H9 (cell line): ENCODE results near the gene GNAO1. TPM values are rescaled to one million over a fixed set of nuclear protein-coding genes. Genes with fewer than 3 reads are reported as not detected.

Experiments
- DNase-seq: peaks from one replicate; pipeline ENCODE4 v3.0.0-alpha.2; 2017
- H2AFZ ChIP-seq: one replicate; pipeline ENCODE4 v1.6.1; 2013; ENCODE audit warnings: mild to moderate bottlenecking, low read length, control low read depth, moderate library complexity
- H2AK5ac ChIP-seq: 2 replicates; pipeline ENCODE4 v1.6.1; 2013; ENCODE audit warnings: low read length, control low read depth, mixed read lengths; ENCODE audit not compliant: insufficient read length
- H2BK120ac ChIP-seq: one replicate; pipeline ENCODE4 v1.6.1; 2013; ENCODE audit warnings: low read depth, mild to moderate bottlenecking, low read length, control low read depth, inconsistent platforms; ENCODE audit not compliant: poor library complexity, severe bottlenecking
- H2BK12ac ChIP-seq: 2 replicates; pipeline ENCODE4 v1.6.1; 2013; ENCODE audit warnings: low read length, control low read depth, mixed read lengths, low read depth; ENCODE audit not compliant: insufficient read length
- H2BK15ac ChIP-seq: 2 replicates; pipeline ENCODE4 v1.6.1; 2013; ENCODE audit warnings: low read depth, low read length, control low read depth
- H2BK20ac ChIP-seq: one replicate; pipeline ENCODE4 v1.6.1; 2013; ENCODE audit warnings: low read depth, mild to moderate bottlenecking, low read length, control low read depth, inconsistent platforms; ENCODE audit not compliant: poor library complexity, severe bottlenecking
- H2BK5ac ChIP-seq: 2 replicates; pipeline ENCODE4 v1.6.1; 2013; ENCODE audit warnings: low read length, control low read depth, mixed read lengths; ENCODE audit not compliant: insufficient read length
- H3K14ac ChIP-seq: 2 replicates; pipeline ENCODE4 v1.6.1; 2013; ENCODE audit warnings: low read length, control low read depth; ENCODE audit not compliant: insufficient read depth
- H3K18ac ChIP-seq: 2 replicates; pipeline ENCODE4 v1.6.1; 2013; ENCODE audit warnings: low read depth, mild to moderate bottlenecking, mixed read lengths, low read length, control low read depth; ENCODE audit not compliant: insufficient read length
- H3K23ac ChIP-seq: 2 replicates; pipeline ENCODE4 v1.6.1; 2013; ENCODE audit warnings: low read length, control low read depth, mixed read lengths, low read depth; ENCODE audit not compliant: insufficient read length
- H3K23me2 ChIP-seq: 2 replicates; pipeline ENCODE4 v1.6.1; 2013; ENCODE audit warnings: low read depth, mild to moderate bottlenecking, mixed read lengths, low read length, control low read depth; ENCODE audit not compliant: insufficient read length, poor library complexity, severe bottlenecking
- H3K27ac ChIP-seq: 2 replicates; pipeline ENCODE4 v1.5.1; 2013; ENCODE audit warnings: low read length, control low read depth, mixed read lengths, low read depth; ENCODE audit not compliant: insufficient read length
- H3K27me3 ChIP-seq: 2 replicates; pipeline ENCODE4 v1.6.1; 2013; ENCODE audit warnings: low read length, control low read depth, inconsistent platforms; ENCODE audit not compliant: insufficient read depth
- H3K4ac ChIP-seq: 2 replicates; pipeline ENCODE4 v1.6.1; 2013; ENCODE audit warnings: low read depth, mild to moderate bottlenecking, control low read depth, inconsistent platforms, low read length, moderate library complexity
- H3K4me1 ChIP-seq: 2 replicates; pipeline ENCODE4 v1.6.1; 2013; ENCODE audit warnings: low read length, control low read depth, inconsistent platforms; ENCODE audit not compliant: insufficient read depth
- H3K4me2 ChIP-seq: 2 replicates; pipeline ENCODE4 v1.6.1; 2013; ENCODE audit warnings: low read length, control low read depth, mixed read lengths; ENCODE audit not compliant: insufficient read length, insufficient read depth
- H3K56ac ChIP-seq: 2 replicates; pipeline ENCODE4 v1.6.1; 2013; ENCODE audit warnings: low read depth, mild to moderate bottlenecking, mixed read lengths, low read length, control low read depth; ENCODE audit not compliant: insufficient read length
- H3K79me1 ChIP-seq: 2 replicates; pipeline ENCODE4 v1.6.1; 2013; ENCODE audit warnings: low read depth, mild to moderate bottlenecking, moderate library complexity, low read length, control low read depth, inconsistent platforms; ENCODE audit not compliant: insufficient read depth, poor library complexity, severe bottlenecking
- H3K79me2 ChIP-seq: 2 replicates; pipeline ENCODE4 v1.6.1; 2013; ENCODE audit warnings: low read length, control low read depth, inconsistent platforms; ENCODE audit not compliant: insufficient read depth
- H3K9ac ChIP-seq: 2 replicates; pipeline ENCODE4 v1.6.1; 2013; ENCODE audit warnings: low read length, control low read depth, mixed read lengths; ENCODE audit not compliant: insufficient read length; ENCODE audit errors: extremely low read depth
- H3K9me3 ChIP-seq: one replicate; pipeline ENCODE4 v1.6.1; 2013; ENCODE audit warnings: low read depth, low read length, inconsistent platforms; ENCODE audit not compliant: control insufficient read depth
- H3T11ph ChIP-seq: one replicate; pipeline ENCODE4 v1.6.1; 2013; ENCODE audit warnings: mild to moderate bottlenecking, low read length, control low read depth, inconsistent platforms
- H4K20me1 ChIP-seq: one replicate; pipeline ENCODE4 v1.6.1; 2013; ENCODE audit not compliant: control insufficient read depth, insufficient read length, insufficient read depth
- H4K5ac ChIP-seq: 2 replicates; pipeline ENCODE4 v1.6.1; 2013; ENCODE audit warnings: low read depth, mild to moderate bottlenecking, mixed read lengths, low read length, control low read depth; ENCODE audit not compliant: insufficient read length
- H4K8ac ChIP-seq: replicated peaks from 2 replicates; pipeline ENCODE4 v1.6.1; 2013; ENCODE audit warnings: low read length, control low read depth, mixed read lengths, low read depth; ENCODE audit not compliant: insufficient read length
- H4K91ac ChIP-seq: 2 replicates; pipeline ENCODE4 v1.6.1; 2013; ENCODE audit warnings: low read depth, mild to moderate bottlenecking, moderate library complexity, mixed read lengths, low read length, control low read depth; ENCODE audit not compliant: insufficient read length
- H3K27ac Mint-ChIP-seq, 3 experiments: 2 replicates in 2 of 3; 3 replicates in 1 of 3; pipeline ENCODE4 v1.8.0; 2020 to 2021; ENCODE audit warnings: mixed read lengths in 3 of 3, mild to moderate bottlenecking in 1 of 3, moderate library complexity in 1 of 3
- H3K27me3 Mint-ChIP-seq: 2 replicates; pipeline ENCODE4 v1.8.0; 2021; ENCODE audit warnings: low read depth, mild to moderate bottlenecking, moderate library complexity, mixed read lengths
- H3K36me3 Mint-ChIP-seq, 3 experiments: 2 replicates in 2 of 3; 3 replicates in 1 of 3; pipeline ENCODE4 v1.8.0; 2020 to 2021; ENCODE audit warnings: low read depth in 3 of 3, mixed read lengths in 3 of 3; ENCODE audit not compliant: insufficient read depth in 1 of 3
- H3K4me1 Mint-ChIP-seq, 2 experiments: 2 replicates each; pipeline ENCODE4 v1.8.0; 2020; ENCODE audit warnings: mixed read lengths in 2 of 2
- H3K4me3 Mint-ChIP-seq, 2 experiments: 2 replicates in 1 of 2; 3 replicates in 1 of 2; pipeline ENCODE4 v1.8.0; 2020 to 2021; ENCODE audit warnings: mild to moderate bottlenecking in 2 of 2, mixed read lengths in 2 of 2, moderate library complexity in 1 of 2
- H3K9me3 Mint-ChIP-seq, 2 experiments: 2 replicates in 1 of 2; 3 replicates in 1 of 2; pipeline ENCODE4 v1.8.0; 2020; ENCODE audit warnings: mild to moderate bottlenecking in 2 of 2, mixed read lengths in 2 of 2, moderate library complexity in 1 of 2
- WGBS: extraction: QIAGEN DNeasy Blood & Tissue Kit; methylation state at CpG from one replicate; pipeline ENCODE4 v1.1.7; 2013; ENCODE audit warnings: missing lambda C conversion rate, low lambda C conversion rate, mixed read lengths; ENCODE audit not compliant: insufficient read length; ENCODE audit errors: extremely low coverage; 5-methylcytosine and 5-hydroxymethylcytosine counted together
- total RNA-seq: library from RNA; stranded (reverse); gene quantifications from 2 replicates; pipeline ENCODE4 v1.2.1, GENCODE V29; 2021
- TF ChIP-seq, protein P1 (sequence below): fragments of 200-600 bp; sonication (generic); conservative IDR thresholded peaks from 3 replicates; pipeline ENCODE4 v1.8.0; 2021; ENCODE audit warnings: antibody characterized with exemption, mild to moderate bottlenecking

Gene GNAO1
- total RNA-seq, 1 experiment from 2014 or later, result 16.9 TPM

DNA sequence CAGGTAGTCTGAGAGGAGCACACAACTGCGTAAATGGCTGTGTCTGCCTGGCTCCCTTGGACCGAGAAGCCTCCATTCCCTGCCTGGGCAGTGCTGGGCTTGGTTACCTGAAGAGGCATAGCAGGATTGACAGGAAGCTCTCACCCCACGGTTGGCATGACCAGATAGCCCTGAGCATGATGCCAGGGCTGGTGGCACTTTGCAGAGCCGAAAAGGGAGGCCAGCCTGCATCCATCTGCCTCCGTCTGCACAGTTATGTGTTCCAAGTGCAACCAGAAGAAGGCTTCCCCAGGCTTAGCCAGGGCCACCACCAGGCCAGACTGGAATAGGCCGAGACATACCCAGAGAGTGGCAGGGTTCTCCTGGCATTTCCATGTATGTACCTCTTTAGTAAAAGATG lies 36.6 kb downstream of the GNAO1 start:
- H4K91ac ChIP-seq, result no peak overlapping the region
- no peak overlapping the region for H3K23ac ChIP-seq
- H4K8ac ChIP-seq, result no peak overlapping the region
- no peak overlapping the region for H2AFZ ChIP-seq
- Mint-ChIP-seq H3K4me1 (peaks cover 11 to 14% of the 10 kb centered on the region in 2 experiments), H3K4me3 (no peak overlapping the region), H3K9me3 (no peaks in the 10 kb centered on the region), H3K27ac (no peak overlapping the region), H3K27me3 (no peaks in the 10 kb centered on the region), H3K36me3 (no peaks in the 10 kb centered on the region)
- no peaks in the 10 kb centered on the region for H4K20me1 ChIP-seq
- no peak overlapping the region for H3K27ac ChIP-seq
- H3K4me1 ChIP-seq, result peaks cover 3% of the 10 kb centered on the region; the same call in 1 of the 2 replicates
- no peak overlapping the region for H3K18ac ChIP-seq
- no peak overlapping the region for H3K4ac ChIP-seq
- no peaks in the 10 kb centered on the region for H3K9me3 ChIP-seq
- no peak overlapping the region for H2BK120ac ChIP-seq
- no peaks in the 10 kb centered on the region for H3K79me1 ChIP-seq
- H3K14ac ChIP-seq, result no peak overlapping the region; the same call in 1 of the 2 replicates
- H3K27me3 ChIP-seq, result no peaks in the 10 kb centered on the region
- TF ChIP-seq, protein P1, sequence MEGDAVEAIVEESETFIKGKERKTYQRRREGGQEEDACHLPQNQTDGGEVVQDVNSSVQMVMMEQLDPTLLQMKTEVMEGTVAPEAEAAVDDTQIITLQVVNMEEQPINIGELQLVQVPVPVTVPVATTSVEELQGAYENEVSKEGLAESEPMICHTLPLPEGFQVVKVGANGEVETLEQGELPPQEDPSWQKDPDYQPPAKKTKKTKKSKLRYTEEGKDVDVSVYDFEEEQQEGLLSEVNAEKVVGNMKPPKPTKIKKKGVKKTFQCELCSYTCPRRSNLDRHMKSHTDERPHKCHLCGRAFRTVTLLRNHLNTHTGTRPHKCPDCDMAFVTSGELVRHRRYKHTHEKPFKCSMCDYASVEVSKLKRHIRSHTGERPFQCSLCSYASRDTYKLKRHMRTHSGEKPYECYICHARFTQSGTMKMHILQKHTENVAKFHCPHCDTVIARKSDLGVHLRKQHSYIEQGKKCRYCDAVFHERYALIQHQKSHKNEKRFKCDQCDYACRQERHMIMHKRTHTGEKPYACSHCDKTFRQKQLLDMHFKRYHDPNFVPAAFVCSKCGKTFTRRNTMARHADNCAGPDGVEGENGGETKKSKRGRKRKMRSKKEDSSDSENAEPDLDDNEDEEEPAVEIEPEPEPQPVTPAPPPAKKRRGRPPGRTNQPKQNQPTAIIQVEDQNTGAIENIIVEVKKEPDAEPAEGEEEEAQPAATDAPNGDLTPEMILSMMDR, result no peak
- no peak for DNase-seq
- no peak overlapping the region for H2AK5ac ChIP-seq
- H2BK12ac ChIP-seq, result no peak overlapping the region
- H3K9ac ChIP-seq, result no peak overlapping the region
- H3K56ac ChIP-seq, result no peak overlapping the region
- no peak overlapping the region for H2BK5ac ChIP-seq
- H3K4me2 ChIP-seq, result no peak overlapping the region
- peaks cover 3% of the 10 kb centered on the region; the same call in 1 of the 2 replicates for H3K79me2 ChIP-seq
- WGBS, result no CpG with 5 or more reads among the region's 6 CpGs
- H2BK15ac ChIP-seq, result no peak overlapping the region
- no peak overlapping the region for H4K5ac ChIP-seq
- H3T11ph ChIP-seq, result no peak overlapping the region
- no peak overlapping the region for H2BK20ac ChIP-seq
- H3K23me2 ChIP-seq, result no peaks in the 10 kb centered on the region
